Caco-2 (cell line): ENCODE measurements around the gene LY6G5B. TPM values are rescaled to one million over a fixed set of nuclear protein-coding genes. Genes with fewer than 3 reads are reported as not detected.

ENCODE experiments used
- BruUV-seq: library from RNA; stranded (reverse); fragments of 400-500 nt; replicated peaks from 2 replicates; lab custom pipeline; 2021; lab: Mats Ljungman, UMichigan
- CTCF ChIA-PET: fragments of 300-600 bp; sonication (Branson Sonifier 250); formaldehyde crosslinking; loops from one replicate; lab custom pipeline; 2022; ENCODE audit warnings: antibody characterized with exemption; lab: Charles Lee
- POLR2A ChIA-PET: fragments of 300-600 bp; sonication (Branson Sonifier 250); formaldehyde crosslinking; loops from one replicate; lab custom pipeline; 2022; ENCODE audit warnings: antibody characterized with exemption; lab: Charles Lee
- DNase-seq, 2 experiments: peaks; one replicate each; pipeline versions ENCODE4 v3.0.0 to v3.0.0-alpha.2; 2020 to 2022
- H3K27me3 ChIP-seq: replicated peaks from 2 replicates; pipeline ENCODE4 v1.6.0; 2011; ENCODE audit warnings: low read length; ENCODE audit not compliant: control insufficient read depth, insufficient read depth
- H3K36me3 ChIP-seq: 2 replicates; pipeline ENCODE4 v1.5.1; 2011; ENCODE audit warnings: low read length; ENCODE audit not compliant: control insufficient read depth, insufficient read depth
- H3K4me1 ChIP-seq: fragments of 250-450 bp; sonication (Bioruptor Pico); 2 replicates; pipeline ENCODE4 v1.5.1; 2020; ENCODE audit warnings: mild to moderate bottlenecking
- H3K4me3 ChIP-seq: 2 replicates; pipeline ENCODE4 v1.5.1; 2011; ENCODE audit warnings: low read depth, mild to moderate bottlenecking, control low read depth, low read length
- H3K9me3 ChIP-seq: fragments of 250-450 bp; sonication (Bioruptor Pico); 2 replicates; pipeline ENCODE4 v1.5.1; 2020; ENCODE audit warnings: mild to moderate bottlenecking, moderate library complexity
- H3K27ac Mint-ChIP-seq: one replicate; pipeline ENCODE4 v1.8.0; 2022; ENCODE audit warnings: mixed read lengths; ENCODE audit not compliant: unreplicated experiment
- H3K27me3 Mint-ChIP-seq: one replicate; pipeline ENCODE4 v1.8.0; 2022; ENCODE audit warnings: mixed read lengths; ENCODE audit not compliant: insufficient read depth, unreplicated experiment
- H3K36me3 Mint-ChIP-seq: one replicate; pipeline ENCODE4 v1.8.0; 2022; ENCODE audit warnings: mild to moderate bottlenecking, mixed read lengths; ENCODE audit not compliant: insufficient read depth, unreplicated experiment
- H3K4me1 Mint-ChIP-seq: one replicate; pipeline ENCODE4 v1.8.0; 2022; ENCODE audit warnings: low read depth, mixed read lengths; ENCODE audit not compliant: unreplicated experiment
- H3K4me3 Mint-ChIP-seq: one replicate; pipeline ENCODE4 v1.8.0; 2022; ENCODE audit warnings: mild to moderate bottlenecking, moderate library complexity, mixed read lengths; ENCODE audit not compliant: unreplicated experiment
- H3K9me3 Mint-ChIP-seq: one replicate; pipeline ENCODE4 v1.8.0; 2022; ENCODE audit warnings: mixed read lengths; ENCODE audit not compliant: unreplicated experiment
- CTCF ChIP-seq, 2 experiments: fragments of 200-600 bp in 1 of 2; IDR thresholded peaks; 1 replicate in 1 of 2; 2 replicates in 1 of 2; pipeline versions ENCODE4 v1.5.1 to v1.8.0; 2011 to 2022; ENCODE audit warnings: antibody characterized with exemption in 1 of 2, control low read depth in 1 of 2, inconsistent platforms in 1 of 2, low read depth in 1 of 2, low read length in 1 of 2, mild to moderate bottlenecking in 1 of 2, moderate library complexity in 1 of 2; ENCODE audit not compliant: insufficient read depth in 1 of 2, severe bottlenecking in 1 of 2, unreplicated experiment in 1 of 2
- intact Hi-C: fragments of 100-400 bp; cut with micrococcal nuclease; formaldehyde crosslinking; loops from one replicate; pipeline ENCODE4 v1.10.0; 2022; ENCODE audit not compliant: unreplicated experiment
- total RNA-seq: library from RNA; stranded (reverse); gene quantifications from 2 replicates; pipeline ENCODE4 v1.2.3, GENCODE V29; 2022

LY6G5B gene
- total RNA-seq, 1 experiment from 2014 or later = 17.5 TPM

GRCh38 chr6:31645325-31645724 is 24.5 kb upstream of the LY6G5B start:
- no peak overlapping the region for H3K4me3 Mint-ChIP-seq
- TF ChIP-seq CTCF (IDR thresholded peaks at IDR 0.05; ENCODE audit: insufficient read depth in 1 of 2, low read depth in 1 of 2, low read length in 1 of 2, severe bottlenecking in 1 of 2, unreplicated experiment in 1 of 2) = no peak

GRCh38 chr6:31651602-31652191 is 18.1 kb upstream of the LY6G5B start:
- H3K36me3 ChIP-seq = peaks cover 6% of the 10 kb centered on the region
- no peaks in the 10 kb centered on the region for H3K27me3 ChIP-seq
- ChIA-PET CTCF (interaction anchor here (0.6 to 1.5 kb wide), 4 partner anchors 9 to 211 kb away, joined by 3 to 6 read pairs (median 4); partner anchors contain the start of genes C6orf47, GPANK1 and NEU1), POLR2A (interaction anchor here (0.9 to 1.8 kb wide), 7 partner anchors 9 to 211 kb away, joined by 3 to 17 read pairs (median 8); partner anchors contain the start of genes C6orf47, GPANK1, LSM2 and NEU1)
- peak overlapping the region; percentile 97 for H3K4me3 ChIP-seq
- TF ChIP-seq CTCF (IDR thresholded peaks at IDR 0.05; ENCODE audit: insufficient read depth in 1 of 2, low read depth in 1 of 2, low read length in 1 of 2, severe bottlenecking in 1 of 2, unreplicated experiment in 1 of 2) = no peak
- peaks cover 72% of the 10 kb centered on the region for H3K36me3 Mint-ChIP-seq
- peak overlapping the region; percentile 98 for H3K4me3 Mint-ChIP-seq
- no peaks in the 10 kb centered on the region for H3K9me3 Mint-ChIP-seq
- BruUV-seq = TSS peak; percentile 55
- no peaks in the 10 kb centered on the region for H3K27me3 Mint-ChIP-seq
- peaks cover 36% of the 10 kb centered on the region for H3K4me1 ChIP-seq
- peak overlapping the region; percentile 99 for H3K27ac Mint-ChIP-seq
- intact Hi-C loops = loop anchor here (1.0 to 2.0 kb wide), 3 partner anchors 9 to 31 kb away; partner anchors contain the start of genes C6orf47 and PRRC2A
- peak; percentile 82 to 83 for DNase-seq
- peaks cover 17% of the 10 kb centered on the region for H3K4me1 Mint-ChIP-seq
- H3K9me3 ChIP-seq = no peaks in the 10 kb centered on the region

More at GRCh38 chr6:31645325-31645724, 24.5 kb upstream of the LY6G5B start:
- no TSS peak for BruUV-seq
- Mint-ChIP-seq H3K27me3 (no peaks in the 10 kb centered on the region), H3K27ac (no peak overlapping the region), H3K4me1 (no peaks in the 10 kb centered on the region), H3K36me3 (peaks cover 75% of the 10 kb centered on the region), H3K9me3 (no peaks in the 10 kb centered on the region)
- intact Hi-C loops = no loop called here
- Histone ChIP-seq H3K9me3 (no peaks in the 10 kb centered on the region), H3K27me3 (no peaks in the 10 kb centered on the region), H3K4me1 (no peaks in the 10 kb centered on the region), H3K36me3 (peaks cover 11% of the 10 kb centered on the region), H3K4me3 (no peak overlapping the region)
- POLR2A ChIA-PET = interaction anchor here (0.6 kb wide), 1 partner anchor 217 kb away, joined by 3 read pairs; the partner anchor contains the start of gene NEU1
- CTCF ChIA-PET = interaction anchor here (1.1 kb wide), 1 partner anchor 46 kb away, joined by 4 read pairs; no protein-coding TSS in a partner anchor
- no peak for DNase-seq

GRCh38 chr6:31652925-31653724 is 16.7 kb upstream of the LY6G5B start:
- peak in 1 of 2 experiments; percentile 90 for DNase-seq
- H3K9me3 ChIP-seq = no peaks in the 10 kb centered on the region
- TSS peak; percentile 95 for BruUV-seq

More at GRCh38 chr6:31652925-31653724, 16.7 kb upstream of the LY6G5B start:
- POLR2A ChIA-PET = interaction anchor here (0.7 to 1.8 kb wide), 7 partner anchors 8 to 210 kb away, joined by 3 to 17 read pairs (median 7); partner anchors contain the start of genes C6orf47, GPANK1, HSPA1B and LSM2
- Histone ChIP-seq H3K4me3 (peak overlapping the region; percentile 97), H3K36me3 (peaks cover 7% of the 10 kb centered on the region), H3K27me3 (no peaks in the 10 kb centered on the region), H3K4me1 (peaks cover 36% of the 10 kb centered on the region)
- no peaks in the 10 kb centered on the region for H3K27me3 Mint-ChIP-seq
- H3K27ac Mint-ChIP-seq = peak overlapping the region; percentile 99
- peak in 1 of 2 experiments; percentile 16 for TF ChIP-seq CTCF (IDR thresholded peaks at IDR 0.05; ENCODE audit: insufficient read depth in 1 of 2, low read depth in 1 of 2, low read length in 1 of 2, severe bottlenecking in 1 of 2, unreplicated experiment in 1 of 2)
- CTCF ChIA-PET = interaction anchor here (0.6 to 1.5 kb wide), 4 partner anchors 7 to 210 kb away, joined by 3 to 6 read pairs (median 3); partner anchors contain the start of genes C6orf47, GPANK1 and NEU1
- H3K9me3 Mint-ChIP-seq = no peaks in the 10 kb centered on the region
- peaks cover 68% of the 10 kb centered on the region for H3K36me3 Mint-ChIP-seq
- peaks cover 26% of the 10 kb centered on the region for H3K4me1 Mint-ChIP-seq
- peak overlapping the region; percentile 98 for H3K4me3 Mint-ChIP-seq
- intact Hi-C loops = loop anchor here (1.0 to 2.0 kb wide), 3 partner anchors 7 to 32 kb away; partner anchors contain the start of genes C6orf47 and PRRC2A
